H1 (cell line): ENCODE measurements around the gene LRRC3B. TPM values are rescaled to one million over a fixed set of nuclear protein-coding genes. Genes with fewer than 3 reads are reported as not detected.

ENCODE experiments used
- CTCF ChIA-PET: fragments of 300-600 bp; sonication (Branson Sonifier 250); formaldehyde crosslinking; loops from one replicate; lab custom pipeline; 2021; ENCODE audit not compliant: partially characterized antibody; lab: Charles Lee
- POLR2A ChIA-PET: fragments of 300-600 bp; sonication (Branson Sonifier 250); formaldehyde crosslinking; loops from one replicate; lab custom pipeline; 2021; ENCODE audit warnings: inconsistent platforms; ENCODE audit not compliant: partially characterized antibody; lab: Charles Lee
- DNase-seq, 2 experiments: peaks; one replicate each; pipeline versions ENCODE4 v3.0.0 to v3.0.0-alpha.2; 2010 to 2022; ENCODE audit warnings: low spot score in 2 of 2, low read depth in 1 of 2, mixed read lengths in 1 of 2
- FAIRE-seq: peaks from 2 replicates; lab custom pipeline; 2011; peaks lifted over from hg19 to GRCh38; lab: Jason Lieb, UNC
- H2AFZ ChIP-seq: 2 replicates; pipeline ENCODE4 v1.8.1; 2012; ENCODE audit warnings: low read length, inconsistent platforms
- H2AK5ac ChIP-seq: 2 replicates; pipeline ENCODE4 v1.6.1; 2013; ENCODE audit warnings: low read depth, low read length
- H2BK120ac ChIP-seq: replicated peaks from 2 replicates; pipeline ENCODE3; 2013; ENCODE audit warnings: low read depth, low read length, inconsistent platforms
- H2BK12ac ChIP-seq: 2 replicates; pipeline ENCODE4 v1.6.1; 2013; ENCODE audit warnings: low read depth, low read length
- H2BK15ac ChIP-seq: 2 replicates; pipeline ENCODE4 v1.6.1; 2013; ENCODE audit warnings: low read length
- H2BK20ac ChIP-seq: 2 replicates; pipeline ENCODE4 v1.6.1; 2013; ENCODE audit warnings: low read length
- H2BK5ac ChIP-seq: 2 replicates; pipeline ENCODE4 v1.6.1; 2013; ENCODE audit warnings: low read depth, low read length
- H3K14ac ChIP-seq: 2 replicates; pipeline ENCODE4 v1.6.1; 2013; ENCODE audit warnings: inconsistent platforms; ENCODE audit not compliant: insufficient read length
- H3K18ac ChIP-seq: 2 replicates; pipeline ENCODE4 v1.6.1; 2013; ENCODE audit warnings: low read length; ENCODE audit errors: extremely low read depth
- H3K23ac ChIP-seq: 2 replicates; pipeline ENCODE4 v1.6.1; 2013; ENCODE audit warnings: inconsistent platforms; ENCODE audit not compliant: insufficient read length
- H3K23me2 ChIP-seq: 2 replicates; pipeline ENCODE4 v1.6.1; 2013; ENCODE audit warnings: low read depth, low read length
- H3K27ac ChIP-seq: 2 replicates; pipeline ENCODE4 v1.6.1; 2011; ENCODE audit warnings: low read depth, low read length, inconsistent platforms
- H3K27me3 ChIP-seq, 4 experiments: replicated peaks in 1 of 4; 1 replicate in 1 of 4; 2 replicates in 3 of 4; pipeline versions ENCODE4 v1.6.1 to v1.8.1; 2011 to 2013; ENCODE audit warnings: low read length in 3 of 4, mild to moderate bottlenecking in 3 of 4, inconsistent platforms in 2 of 4, mixed read lengths in 2 of 4, moderate library complexity in 1 of 4; ENCODE audit not compliant: control insufficient read depth in 3 of 4, insufficient read depth in 3 of 4; ENCODE audit errors: extremely low read depth in 1 of 4
- H3K36me3 ChIP-seq, 4 experiments: 2 replicates each; pipeline versions ENCODE4 v1.6.1 to v1.8.1; 2011 to 2013; ENCODE audit warnings: mild to moderate bottlenecking in 4 of 4, low read length in 3 of 4, moderate library complexity in 2 of 4, control low read depth in 1 of 4, inconsistent platforms in 1 of 4; ENCODE audit not compliant: insufficient read depth in 4 of 4, control insufficient read depth in 2 of 4
- H3K4ac ChIP-seq: replicated peaks from 2 replicates; pipeline ENCODE3; 2013; ENCODE audit warnings: low read length, low read depth, mixed read lengths, inconsistent platforms; ENCODE audit not compliant: insufficient read length
- H3K4me1 ChIP-seq, 4 experiments: replicated peaks in 1 of 4; 1 replicate in 1 of 4; 2 replicates in 3 of 4; pipeline versions ENCODE4 v1.6.1 to v1.8.1; 2011 to 2013; ENCODE audit warnings: low read length in 3 of 4, inconsistent platforms in 2 of 4, mixed read lengths in 1 of 4; ENCODE audit not compliant: insufficient read depth in 4 of 4, control insufficient read depth in 3 of 4
- H3K4me2 ChIP-seq, 2 experiments: 2 replicates each; pipeline versions ENCODE4 v1.6.1 to v1.8.1; 2011 to 2013; ENCODE audit warnings: low read depth in 2 of 2, low read length in 2 of 2, control low read depth in 1 of 2, inconsistent platforms in 1 of 2, mild to moderate bottlenecking in 1 of 2; ENCODE audit not compliant: insufficient read depth in 1 of 2
- H3K4me3 ChIP-seq, 4 experiments: fragments of 200-600, 300-600 bp in 1 of 4; sonication (generic), shearing (Covaris generic), sonication (Bioruptor Twin) in 1 of 4; 2 replicates each; pipeline versions ENCODE4 v1.5.1 to v1.8.1; 2011 to 2016; ENCODE audit warnings: low read length in 4 of 4, low read depth in 3 of 4, control low read depth in 2 of 4, inconsistent platforms in 2 of 4, mild to moderate bottlenecking in 2 of 4, mixed read lengths in 1 of 4, moderate library complexity in 1 of 4; ENCODE audit not compliant: insufficient read depth in 2 of 4; ENCODE audit errors: extremely low read depth in 1 of 4
- H3K56ac ChIP-seq: replicated peaks from 2 replicates; pipeline ENCODE3; 2013; ENCODE audit warnings: low read depth, mild to moderate bottlenecking, mixed read lengths, low read length, inconsistent platforms; ENCODE audit not compliant: insufficient read length
- H3K79me1 ChIP-seq: 2 replicates; pipeline ENCODE4 v1.6.1; 2013; ENCODE audit warnings: low read depth, low read length, control low read depth
- H3K79me2 ChIP-seq, 2 experiments: 2 replicates each; pipeline versions ENCODE4 v1.6.1 to v1.8.1; 2012 to 2013; ENCODE audit warnings: low read length in 2 of 2, mild to moderate bottlenecking in 2 of 2, inconsistent platforms in 1 of 2; ENCODE audit not compliant: insufficient read depth in 2 of 2, control insufficient read depth in 1 of 2
- H3K9ac ChIP-seq, 4 experiments: replicated peaks in 1 of 4; 1 replicate in 1 of 4; 2 replicates in 3 of 4; pipeline versions ENCODE4 v1.6.1 to v1.8.1; 2011 to 2013; ENCODE audit warnings: low read depth in 3 of 4, low read length in 3 of 4, control low read depth in 2 of 4, mild to moderate bottlenecking in 2 of 4, moderate library complexity in 2 of 4, inconsistent platforms in 1 of 4; ENCODE audit errors: extremely low read depth in 1 of 4
- H3K9me3 ChIP-seq, 2 experiments: 2 replicates each; pipeline versions ENCODE4 v1.6.1 to v1.8.1; 2012 to 2013; ENCODE audit warnings: mild to moderate bottlenecking in 2 of 2, moderate library complexity in 2 of 2, control low read depth in 1 of 2, inconsistent platforms in 1 of 2, low read depth in 1 of 2, low read length in 1 of 2, mixed read lengths in 1 of 2; ENCODE audit not compliant: insufficient read depth in 2 of 2
- H4K20me1 ChIP-seq, 2 experiments: replicated peaks in 1 of 2; 2 replicates each; pipeline versions ENCODE3 to v1.8.1; 2011 to 2013; ENCODE audit warnings: inconsistent platforms in 2 of 2, low read length in 2 of 2, mild to moderate bottlenecking in 1 of 2; ENCODE audit not compliant: insufficient read depth in 2 of 2, control insufficient read depth in 1 of 2
- H4K5ac ChIP-seq: 2 replicates; pipeline ENCODE4 v1.6.1; 2013; ENCODE audit warnings: low read length, low read depth, mixed read lengths, inconsistent platforms; ENCODE audit not compliant: insufficient read length
- H4K8ac ChIP-seq: 2 replicates; pipeline ENCODE4 v1.8.0; 2013; ENCODE audit warnings: mild to moderate bottlenecking, moderate library complexity, low read length, inconsistent platforms; ENCODE audit not compliant: insufficient read depth; ENCODE audit errors: extremely low read depth
- H4K91ac ChIP-seq: replicated peaks from 2 replicates; pipeline ENCODE3; 2013; ENCODE audit warnings: low read length, mixed read lengths, inconsistent platforms; ENCODE audit not compliant: insufficient read length
- BCL11A ChIP-seq, 2 experiments: IDR thresholded peaks; one replicate each; pipeline ENCODE4 v1.6.1; 2011; ENCODE audit warnings: low read depth in 2 of 2, low read length in 2 of 2, mild to moderate bottlenecking in 2 of 2
- FOSL1 ChIP-seq: IDR thresholded peaks from 2 replicates; pipeline ENCODE4 v1.6.1; 2011; ENCODE audit warnings: mild to moderate bottlenecking, low read depth, low read length, moderate library complexity; ENCODE audit not compliant: insufficient read depth
- GTF2F1 ChIP-seq: IDR thresholded peaks from 2 replicates; pipeline ENCODE4 v1.6.1; 2012; ENCODE audit warnings: low read depth, low read length, improper control_type of control experiment, borderline replicate concordance
- MAFK ChIP-seq: IDR thresholded peaks from 2 replicates; pipeline ENCODE4 v1.6.1; 2012; ENCODE audit warnings: low read depth, mild to moderate bottlenecking, improper control_type of control experiment, low read length
- RXRA ChIP-seq: IDR thresholded peaks from 2 replicates; pipeline ENCODE4 v1.6.1; 2011; ENCODE audit warnings: low read depth, mild to moderate bottlenecking, low read length, moderate library complexity; ENCODE audit not compliant: insufficient read depth
- SUZ12 ChIP-seq: fragments of 200-600 bp; sonication (generic); IDR thresholded peaks from 2 replicates; pipeline ENCODE4 v1.6.1; 2012; ENCODE audit warnings: mild to moderate bottlenecking, inconsistent platforms, low read length, moderate library complexity, mixed read lengths
- TAF7 ChIP-seq: optimal IDR thresholded peaks from 2 replicates; pipeline ENCODE3; 2011; ENCODE audit warnings: low read depth, mild to moderate bottlenecking, inconsistent platforms, low read length, moderate library complexity, borderline replicate concordance
- YY1 ChIP-seq: IDR thresholded peaks from 2 replicates; pipeline ENCODE4 v1.6.1; 2011; ENCODE audit warnings: low read depth, mild to moderate bottlenecking, low read length
- WGBS, 2 experiments: shearing (Covaris generic) in 1 of 2; methylation state at CpG; one replicate each; pipeline versions ENCODE4 v1.1.6 to v1.1.7; 2013 to 2015; ENCODE audit warnings: low lambda C conversion rate in 2 of 2, mixed read lengths in 2 of 2, inconsistent platforms in 1 of 2, low coverage in 1 of 2, missing lambda C conversion rate in 1 of 2; ENCODE audit not compliant: insufficient replicate concordance in 2 of 2, insufficient coverage in 1 of 2, insufficient read length in 1 of 2; ENCODE audit errors: extremely low coverage in 1 of 2, missing lambda C conversion rate in 1 of 2; 5-methylcytosine and 5-hydroxymethylcytosine counted together
- polyA plus RNA-seq, 7 experiments: library from polyadenylated mRNA; depleted of rRNA in 3 of 7; stranded (reverse) in 5 of 7; unstranded in 2 of 7; fragments of >200 nt in 5 of 7; fragments of 200-250 nt in 2 of 7; gene quantifications; 1 replicate in 5 of 7; 2 replicates in 1 of 7; 4 replicates in 1 of 7; pipeline versions ENCODE4 v1.2.1 to v1.2.3, GENCODE V29; 2011 to 2013; ENCODE audit warnings: missing spikeins in 2 of 7, mixed read lengths in 2 of 7
- total RNA-seq: library from RNA; stranded (reverse); fragmentation: NEBNext Ultra II Directional; extraction: Animal tissue kit (Norgen Biotek cat#: 25700); gene quantifications from 2 replicates; pipeline ENCODE4 v1.2.1, GENCODE V29; 2021
- TF ChIP-seq, protein P1 (sequence below): IDR thresholded peaks from 2 replicates; pipeline ENCODE4 v1.6.1; 2012; ENCODE audit warnings: low read length, inconsistent platforms

LRRC3B gene
- total and polyA plus RNA-seq, 2 of the 8 experiments (the other 6 are each of a cell fraction or from before 2014, with no cell fraction given) = 1.6 to 3.1 TPM

DNA sequence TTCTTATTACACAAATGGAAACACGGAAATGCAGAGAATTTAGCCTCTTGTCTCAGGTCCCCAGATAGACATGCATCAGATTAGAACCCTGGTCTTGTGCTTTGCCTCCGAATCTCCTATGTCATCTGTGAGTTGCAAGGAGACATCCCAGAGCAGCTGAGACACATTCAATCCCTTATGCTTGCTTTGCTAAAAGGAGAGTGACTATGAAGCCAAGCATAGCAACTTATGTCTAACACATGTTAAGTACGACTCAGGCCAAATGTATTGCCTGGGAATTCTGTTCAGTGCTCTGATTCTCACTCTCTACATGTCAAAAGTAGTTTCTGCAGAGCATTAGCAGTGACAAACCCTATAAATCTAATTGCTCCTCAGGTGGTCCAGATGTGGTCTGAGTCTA, 30.6 kb upstream of the LRRC3B start:
- H3K4ac ChIP-seq = no peak overlapping the region
- no peak overlapping the region for H2AK5ac ChIP-seq
- no peak for DNase-seq
- no peaks in the 10 kb centered on the region for H3K79me1 ChIP-seq
- H3K4me3 ChIP-seq = no peak overlapping the region
- TF ChIP-seq BCL11A (IDR thresholded peaks at IDR 0.05; ENCODE audit: low read depth in 2 of 2, low read length in 2 of 2) (no peak), SUZ12 (no peak), RXRA (no peak), YY1 (no peak), MAFK (no peak), FOSL1 (no peak), TAF7 (no peak), GTF2F1 (no peak)
- TF ChIP-seq, protein P1, sequence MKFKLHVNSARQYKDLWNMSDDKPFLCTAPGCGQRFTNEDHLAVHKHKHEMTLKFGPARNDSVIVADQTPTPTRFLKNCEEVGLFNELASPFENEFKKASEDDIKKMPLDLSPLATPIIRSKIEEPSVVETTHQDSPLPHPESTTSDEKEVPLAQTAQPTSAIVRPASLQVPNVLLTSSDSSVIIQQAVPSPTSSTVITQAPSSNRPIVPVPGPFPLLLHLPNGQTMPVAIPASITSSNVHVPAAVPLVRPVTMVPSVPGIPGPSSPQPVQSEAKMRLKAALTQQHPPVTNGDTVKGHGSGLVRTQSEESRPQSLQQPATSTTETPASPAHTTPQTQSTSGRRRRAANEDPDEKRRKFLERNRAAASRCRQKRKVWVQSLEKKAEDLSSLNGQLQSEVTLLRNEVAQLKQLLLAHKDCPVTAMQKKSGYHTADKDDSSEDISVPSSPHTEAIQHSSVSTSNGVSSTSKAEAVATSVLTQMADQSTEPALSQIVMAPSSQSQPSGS = no peak
- no peak overlapping the region for H4K5ac ChIP-seq
- POLR2A ChIA-PET = no interaction called here
- no peak overlapping the region for H3K18ac ChIP-seq
- no peak overlapping the region for H3K9ac ChIP-seq
- H4K20me1 ChIP-seq = no peaks in the 10 kb centered on the region
- H2BK15ac ChIP-seq = no peak overlapping the region
- H3K23me2 ChIP-seq = no peaks in the 10 kb centered on the region
- H3K14ac ChIP-seq = no peak overlapping the region
- H4K8ac ChIP-seq = no peak overlapping the region
- FAIRE-seq = no peak
- no peak overlapping the region for H2BK120ac ChIP-seq
- H3K4me2 ChIP-seq = no peak overlapping the region
- H2BK12ac ChIP-seq = no peak overlapping the region
- H2AFZ ChIP-seq = no peak overlapping the region
- CTCF ChIA-PET = no interaction called here
- no peak overlapping the region for H3K56ac ChIP-seq
- H3K4me1 ChIP-seq = no peaks in the 10 kb centered on the region
- 89% methylated on average over 3 of the region's 3 CpGs; no CpG with 5 or more reads in 1 of the 2 experiments for WGBS, 2 experiments
- H3K36me3 ChIP-seq = no peaks in the 10 kb centered on the region
- no peaks in the 10 kb centered on the region for H3K79me2 ChIP-seq
- H3K9me3 ChIP-seq = no peaks in the 10 kb centered on the region
- no peak overlapping the region for H2BK20ac ChIP-seq
- no peak overlapping the region for H3K23ac ChIP-seq
- peaks cover 0 to 1% (median 0%) of the 10 kb centered on the region in 4 experiments; a peak in 1 of 7 replicates for H3K27me3 ChIP-seq
- H4K91ac ChIP-seq = no peak overlapping the region
- no peak overlapping the region for H3K27ac ChIP-seq
- H2BK5ac ChIP-seq = no peak overlapping the region
